Vagina (tissue), 2 donors: ENCODE measurements around the gene NAPEPLD.

Experiments
- POLR2AphosphoS5 ChIP-seq, 2 donors: sonication (generic); formaldehyde crosslinking; IDR thresholded peaks; one replicate each; pipeline ENCODE4 v1.9.0; 2017; ENCODE audit warnings: antibody characterized with exemption in 2 of 2, mild to moderate bottlenecking in 2 of 2, low read depth in 1 of 2; ENCODE audit not compliant: insufficient read depth in 1 of 2
- TF ChIP-seq, protein P1 (sequence below), 3 experiments: fragments of 450-650 bp in 2 of 3; fragments of 200-600 bp in 1 of 3; sonication (generic) in 1 of 3; IDR thresholded peaks; one replicate each; pipeline ENCODE4 v1.5.1; 2017 to 2019; ENCODE audit warnings: antibody characterized with exemption in 3 of 3, mild to moderate bottlenecking in 2 of 3, moderate library complexity in 2 of 3

DNA sequence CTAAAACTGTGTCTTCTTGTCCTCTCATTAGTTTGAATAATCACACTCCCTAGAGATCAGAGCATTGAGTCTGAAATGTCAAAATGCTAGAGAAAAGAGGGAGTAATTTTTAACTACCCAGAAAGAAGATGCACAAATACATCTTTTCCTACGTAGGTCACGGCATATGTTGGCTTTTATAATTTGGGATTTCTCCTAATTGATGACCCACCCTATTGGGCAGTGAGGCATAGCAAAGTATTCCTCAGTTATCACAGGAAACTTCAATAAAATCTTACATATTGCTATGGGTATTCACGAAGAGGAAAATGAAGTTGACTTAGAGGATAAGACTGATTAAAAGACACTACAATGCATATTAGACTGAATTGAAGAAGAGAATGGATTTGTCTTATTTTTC is 48.6 kb downstream of the NAPEPLD start:
- TF ChIP-seq, protein P1, sequence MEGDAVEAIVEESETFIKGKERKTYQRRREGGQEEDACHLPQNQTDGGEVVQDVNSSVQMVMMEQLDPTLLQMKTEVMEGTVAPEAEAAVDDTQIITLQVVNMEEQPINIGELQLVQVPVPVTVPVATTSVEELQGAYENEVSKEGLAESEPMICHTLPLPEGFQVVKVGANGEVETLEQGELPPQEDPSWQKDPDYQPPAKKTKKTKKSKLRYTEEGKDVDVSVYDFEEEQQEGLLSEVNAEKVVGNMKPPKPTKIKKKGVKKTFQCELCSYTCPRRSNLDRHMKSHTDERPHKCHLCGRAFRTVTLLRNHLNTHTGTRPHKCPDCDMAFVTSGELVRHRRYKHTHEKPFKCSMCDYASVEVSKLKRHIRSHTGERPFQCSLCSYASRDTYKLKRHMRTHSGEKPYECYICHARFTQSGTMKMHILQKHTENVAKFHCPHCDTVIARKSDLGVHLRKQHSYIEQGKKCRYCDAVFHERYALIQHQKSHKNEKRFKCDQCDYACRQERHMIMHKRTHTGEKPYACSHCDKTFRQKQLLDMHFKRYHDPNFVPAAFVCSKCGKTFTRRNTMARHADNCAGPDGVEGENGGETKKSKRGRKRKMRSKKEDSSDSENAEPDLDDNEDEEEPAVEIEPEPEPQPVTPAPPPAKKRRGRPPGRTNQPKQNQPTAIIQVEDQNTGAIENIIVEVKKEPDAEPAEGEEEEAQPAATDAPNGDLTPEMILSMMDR (IDR thresholded peaks at IDR 0.05), result no peak
- no peak for TF ChIP-seq POLR2AphosphoS5 (IDR thresholded peaks at IDR 0.05; ENCODE audit: insufficient read depth in 1 of 2, low read depth in 1 of 2)
